ENCODE results near the gene IYD. TPM values are rescaled to one million over a fixed set of nuclear protein-coding genes. Genes with fewer than 3 reads are reported as not detected.

The IYD gene
- total RNA-seq, 2 experiments from 2014 or later: not detected

- POLR2A ChIA-PET: no interaction called here
- H3K4me1 ChIP-seq (ENCODE audit: insufficient read depth, low read length, poor library complexity, severe bottlenecking): no peaks in the 10 kb centered on the region
- no peak for DNase-seq (ENCODE audit: low spot score)
- H3K9me2 ChIP-seq (ENCODE audit: insufficient read depth, low read length): no peaks in the 10 kb centered on the region
- CTCF ChIA-PET (ENCODE audit: unreplicated experiment): no interaction called here
- H3K9me3 ChIP-seq (ENCODE audit: low read length): no peaks in the 10 kb centered on the region
- H3K79me2 ChIP-seq (ENCODE audit: insufficient read depth, low read depth, low read length): no peaks in the 10 kb centered on the region
- no peak overlapping the region for H3K4me2 ChIP-seq (ENCODE audit: low read length)
- no peaks in the 10 kb centered on the region for H3K36me3 ChIP-seq (ENCODE audit: insufficient read depth, low read length)
- no peak overlapping the region for H2AFZ ChIP-seq (ENCODE audit: low read length)
- H3K27ac ChIP-seq (ENCODE audit: low read depth, low read length, poor library complexity, severe bottlenecking): no peak overlapping the region
- TF ChIP-seq EZH2phosphoT487 (IDR thresholded peaks at IDR 0.05; ENCODE audit: borderline replicate concordance, low read depth, low read length): no peak
- TF ChIP-seq, protein P1, sequence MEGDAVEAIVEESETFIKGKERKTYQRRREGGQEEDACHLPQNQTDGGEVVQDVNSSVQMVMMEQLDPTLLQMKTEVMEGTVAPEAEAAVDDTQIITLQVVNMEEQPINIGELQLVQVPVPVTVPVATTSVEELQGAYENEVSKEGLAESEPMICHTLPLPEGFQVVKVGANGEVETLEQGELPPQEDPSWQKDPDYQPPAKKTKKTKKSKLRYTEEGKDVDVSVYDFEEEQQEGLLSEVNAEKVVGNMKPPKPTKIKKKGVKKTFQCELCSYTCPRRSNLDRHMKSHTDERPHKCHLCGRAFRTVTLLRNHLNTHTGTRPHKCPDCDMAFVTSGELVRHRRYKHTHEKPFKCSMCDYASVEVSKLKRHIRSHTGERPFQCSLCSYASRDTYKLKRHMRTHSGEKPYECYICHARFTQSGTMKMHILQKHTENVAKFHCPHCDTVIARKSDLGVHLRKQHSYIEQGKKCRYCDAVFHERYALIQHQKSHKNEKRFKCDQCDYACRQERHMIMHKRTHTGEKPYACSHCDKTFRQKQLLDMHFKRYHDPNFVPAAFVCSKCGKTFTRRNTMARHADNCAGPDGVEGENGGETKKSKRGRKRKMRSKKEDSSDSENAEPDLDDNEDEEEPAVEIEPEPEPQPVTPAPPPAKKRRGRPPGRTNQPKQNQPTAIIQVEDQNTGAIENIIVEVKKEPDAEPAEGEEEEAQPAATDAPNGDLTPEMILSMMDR (conservative IDR thresholded peaks at IDR 0.05; ENCODE audit: low read length): no peak
- intact Hi-C loops (cut with micrococcal nuclease; ENCODE audit: unreplicated experiment): no loop called here
- no TSS peak for BruUV-seq (replicated peaks)
- no peaks in the 10 kb centered on the region for H4K20me1 ChIP-seq (ENCODE audit: insufficient read depth, low read length)
- H3K4me3 ChIP-seq (ENCODE audit: low read depth, low read length, poor library complexity, severe bottlenecking): no peak overlapping the region
Measured at GRCh38 chr6:150427037-150427602, 58.3 kb downstream of the IYD start.

DNA sequence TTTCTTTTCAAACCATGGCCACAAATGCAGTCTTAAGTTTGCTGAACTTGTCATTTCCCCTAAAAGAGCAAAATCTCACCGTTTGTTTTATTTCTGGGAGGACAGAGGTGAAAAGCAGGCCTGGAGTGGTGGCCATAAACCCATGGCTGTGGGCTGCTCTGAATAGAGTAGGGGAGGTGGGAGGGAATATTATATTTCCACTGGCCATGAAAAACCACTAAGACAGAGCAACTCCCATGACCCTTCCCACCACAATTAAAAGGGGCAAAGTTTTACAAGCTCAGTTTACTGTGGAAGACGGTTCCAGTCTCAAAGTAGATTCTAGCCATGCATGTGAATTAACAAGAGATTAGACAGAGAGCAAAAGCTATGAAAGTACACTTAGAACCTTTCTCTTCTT lies 59.0 kb downstream of the IYD start:
- no TSS peak for BruUV-seq (replicated peaks)
- intact Hi-C loops (cut with micrococcal nuclease; ENCODE audit: unreplicated experiment): no loop called here
- POLR2A ChIA-PET: interaction anchor here (0.6 kb wide), 1 partner anchor 8 kb away, joined by 3 read pairs; no protein-coding TSS in a partner anchor

DNA sequence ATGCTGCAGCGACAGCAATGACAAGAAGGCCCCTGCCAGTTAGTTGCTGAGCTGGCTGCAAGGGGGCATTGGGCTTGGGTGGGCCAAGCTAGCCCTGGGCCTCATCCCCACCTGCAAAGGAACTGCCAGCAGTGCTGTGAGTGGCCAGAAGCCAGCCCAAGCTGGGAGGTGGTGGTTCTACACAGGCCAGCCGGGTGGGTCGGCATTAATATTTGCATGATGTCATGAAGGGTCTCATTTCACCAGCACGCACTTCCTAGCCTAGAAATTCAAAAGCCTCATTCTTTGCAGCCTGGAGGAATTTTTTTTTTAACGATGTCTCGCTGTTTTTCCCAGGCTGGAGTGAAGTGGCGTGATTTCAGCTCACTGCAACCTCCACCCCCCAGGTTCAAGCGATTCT lies 62.0 kb downstream of the IYD start:
- Histone ChIP-seq H3K4me2 (ENCODE audit: low read length) (no peak overlapping the region), H3K36me3 (ENCODE audit: insufficient read depth, low read length) (no peaks in the 10 kb centered on the region), H3K9me3 (ENCODE audit: low read length) (no peaks in the 10 kb centered on the region), H4K20me1 (ENCODE audit: insufficient read depth, low read length) (no peaks in the 10 kb centered on the region), H3K4me1 (ENCODE audit: insufficient read depth, low read length, poor library complexity, severe bottlenecking) (no peaks in the 10 kb centered on the region), H3K27ac (ENCODE audit: low read depth, low read length, poor library complexity, severe bottlenecking) (no peak overlapping the region), H3K79me2 (ENCODE audit: insufficient read depth, low read depth, low read length) (no peaks in the 10 kb centered on the region), H2AFZ (ENCODE audit: low read length) (no peak overlapping the region), H3K4me3 (ENCODE audit: low read depth, low read length, poor library complexity, severe bottlenecking) (no peak overlapping the region), H3K9me2 (ENCODE audit: insufficient read depth, low read length) (no peaks in the 10 kb centered on the region)
- BruUV-seq (replicated peaks): no TSS peak
- TF ChIP-seq, protein P1 (conservative IDR thresholded peaks at IDR 0.05; ENCODE audit: low read length): no peak
- TF ChIP-seq EZH2phosphoT487 (IDR thresholded peaks at IDR 0.05; ENCODE audit: borderline replicate concordance, low read depth, low read length): no peak
- ChIA-PET CTCF (ENCODE audit: unreplicated experiment) (no interaction called here), POLR2A (interaction anchor here (0.6 kb wide), 1 partner anchor 11 kb away, joined by 3 read pairs; no protein-coding TSS in a partner anchor)
- intact Hi-C loops (cut with micrococcal nuclease; ENCODE audit: unreplicated experiment): no loop called here
- no peak for DNase-seq (ENCODE audit: low spot score)

More for the DNA sequence above, 59.0 kb downstream of the IYD start:
- TF ChIP-seq EZH2phosphoT487 (IDR thresholded peaks at IDR 0.05; ENCODE audit: borderline replicate concordance, low read depth, low read length): no peak
- TF ChIP-seq, protein P1 (conservative IDR thresholded peaks at IDR 0.05; ENCODE audit: low read length): no peak
- CTCF ChIA-PET (ENCODE audit: unreplicated experiment): no interaction called here
- Histone ChIP-seq H3K4me2 (ENCODE audit: low read length) (no peak overlapping the region), H3K9me3 (ENCODE audit: low read length) (no peaks in the 10 kb centered on the region), H2AFZ (ENCODE audit: low read length) (no peak overlapping the region), H3K27ac (ENCODE audit: low read depth, low read length, poor library complexity, severe bottlenecking) (no peak overlapping the region), H3K4me1 (ENCODE audit: insufficient read depth, low read length, poor library complexity, severe bottlenecking) (no peaks in the 10 kb centered on the region), H3K36me3 (ENCODE audit: insufficient read depth, low read length) (no peaks in the 10 kb centered on the region), H3K9me2 (ENCODE audit: insufficient read depth, low read length) (no peaks in the 10 kb centered on the region), H4K20me1 (ENCODE audit: insufficient read depth, low read length) (no peaks in the 10 kb centered on the region), H3K79me2 (ENCODE audit: insufficient read depth, low read depth, low read length) (no peaks in the 10 kb centered on the region), H3K4me3 (ENCODE audit: low read depth, low read length, poor library complexity, severe bottlenecking) (no peak overlapping the region)
- no peak for DNase-seq (ENCODE audit: low spot score)

Data from OCI-LY7 (cell line).